Activated T-helper 1 cell treated with anti-CD3 and anti-CD28 coated beads, Interleukin-12 subunit alpha, Interleukin-12 subunit beta, Interleukin-2, Interleukin-4 antibody, amounts not matched to agents 30 ng/mL and 10 ng/mL and 1 ng/mL, durations not matched to agents 14 hours and 24 hours and 36 hours (primary cell): ENCODE measurements around the gene DNAI1. TPM values are rescaled to one million over a fixed set of nuclear protein-coding genes. Genes with fewer than 3 reads are reported as not detected.

Experiments
- DNase-seq: peaks from one replicate; pipeline ENCODE4 v3.0.0; 2021; ENCODE audit warnings: low spot score
- H3K27ac Mint-ChIP-seq: one replicate; pipeline ENCODE4 v1.8.0; 2021; ENCODE audit warnings: mild to moderate bottlenecking, mixed read lengths
- H3K27me3 Mint-ChIP-seq: one replicate; pipeline ENCODE4 v1.8.0; 2022; ENCODE audit warnings: mild to moderate bottlenecking, moderate library complexity, mixed read lengths; ENCODE audit not compliant: insufficient read depth
- H3K36me3 Mint-ChIP-seq: one replicate; pipeline ENCODE4 v1.8.0; 2021; ENCODE audit warnings: low read depth, mixed read lengths
- H3K4me1 Mint-ChIP-seq: one replicate; pipeline ENCODE4 v1.8.0; 2021; ENCODE audit warnings: low read depth, mixed read lengths
- H3K4me3 Mint-ChIP-seq: one replicate; pipeline ENCODE4 v1.8.0; 2021; ENCODE audit warnings: mild to moderate bottlenecking, moderate library complexity, mixed read lengths
- H3K9me3 Mint-ChIP-seq: one replicate; pipeline ENCODE4 v1.8.0; 2021; ENCODE audit warnings: mixed read lengths
- intact Hi-C: fragments of 100-400 bp; cut with micrococcal nuclease; formaldehyde crosslinking; loops from one replicate; pipeline ENCODE4 v1.15.1; 2024
- total RNA-seq: library from RNA; stranded (reverse); gene quantifications from 2 replicates; pipeline ENCODE4 v1.2.3, GENCODE V29; 2022

DNAI1 gene
- total RNA-seq, 1 donor from 2014 or later, result not detected

DNA sequence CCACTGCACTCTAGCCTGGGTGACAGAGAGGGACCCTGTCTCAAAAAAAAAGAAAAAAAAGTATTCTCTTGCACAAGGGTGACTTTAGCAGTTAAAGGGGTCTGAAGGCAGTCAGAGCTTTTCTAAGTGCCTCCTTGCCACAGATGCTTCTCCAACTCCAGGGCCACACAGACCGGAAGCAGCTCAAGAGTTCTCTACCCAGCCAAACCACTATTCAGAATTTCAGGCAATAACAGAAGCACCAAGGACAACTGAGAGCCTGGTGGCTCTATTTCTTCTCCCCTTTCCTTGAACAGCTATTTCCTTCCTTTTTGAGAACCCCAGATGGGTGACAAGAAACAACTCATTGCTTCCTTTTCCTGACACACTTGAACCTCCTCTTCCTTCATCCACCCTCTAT, 2.5 kb upstream of the DNAI1 start:
- Mint-ChIP-seq H3K36me3 (peaks cover 4% of the 10 kb centered on the region), H3K27ac (no peak overlapping the region), H3K27me3 (peaks cover 9% of the 10 kb centered on the region), H3K9me3 (no peaks in the 10 kb centered on the region), H3K4me1 (peaks cover 64% of the 10 kb centered on the region), H3K4me3 (peak overlapping the region; percentile 29)
- no peak for DNase-seq
- intact Hi-C loops, result loop anchor here (5.0 to 10.0 kb wide), 5 partner anchors 136 to 1904 kb away; partner anchors contain the start of genes DCAF12, FANCG, SMIM27 and SPAG8

DNA sequence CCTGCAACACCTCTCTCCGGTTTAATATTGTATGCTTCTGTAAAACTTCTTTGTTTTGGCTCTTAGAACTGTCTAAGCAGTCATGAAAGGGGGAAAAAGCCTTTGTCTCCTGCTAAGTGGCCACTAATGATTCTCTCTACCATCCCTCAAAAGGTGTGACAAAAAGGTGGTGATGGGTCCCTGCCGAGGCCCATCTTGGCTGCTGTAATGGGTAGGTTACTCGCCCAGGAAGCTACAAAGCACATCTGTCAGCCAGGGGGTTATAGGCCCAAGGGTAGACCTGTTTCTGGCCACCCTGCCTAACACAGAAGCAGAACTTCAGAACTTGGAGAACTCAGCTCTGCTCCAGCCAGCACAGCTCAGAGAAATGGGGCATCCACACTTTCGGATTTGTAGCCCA, 1.9 kb upstream of the DNAI1 start:
- Mint-ChIP-seq H3K4me3 (peak overlapping the region; percentile 91), H3K9me3 (no peaks in the 10 kb centered on the region), H3K36me3 (peaks cover 4% of the 10 kb centered on the region), H3K27me3 (peaks cover 10% of the 10 kb centered on the region), H3K27ac (no peak overlapping the region), H3K4me1 (peaks cover 58% of the 10 kb centered on the region)
- intact Hi-C loops, result loop anchor here (5.0 to 10.0 kb wide), 5 partner anchors 136 to 1904 kb away; partner anchors contain the start of genes DCAF12, FANCG, SMIM27 and SPAG8
- DNase-seq, result no peak

DNA sequence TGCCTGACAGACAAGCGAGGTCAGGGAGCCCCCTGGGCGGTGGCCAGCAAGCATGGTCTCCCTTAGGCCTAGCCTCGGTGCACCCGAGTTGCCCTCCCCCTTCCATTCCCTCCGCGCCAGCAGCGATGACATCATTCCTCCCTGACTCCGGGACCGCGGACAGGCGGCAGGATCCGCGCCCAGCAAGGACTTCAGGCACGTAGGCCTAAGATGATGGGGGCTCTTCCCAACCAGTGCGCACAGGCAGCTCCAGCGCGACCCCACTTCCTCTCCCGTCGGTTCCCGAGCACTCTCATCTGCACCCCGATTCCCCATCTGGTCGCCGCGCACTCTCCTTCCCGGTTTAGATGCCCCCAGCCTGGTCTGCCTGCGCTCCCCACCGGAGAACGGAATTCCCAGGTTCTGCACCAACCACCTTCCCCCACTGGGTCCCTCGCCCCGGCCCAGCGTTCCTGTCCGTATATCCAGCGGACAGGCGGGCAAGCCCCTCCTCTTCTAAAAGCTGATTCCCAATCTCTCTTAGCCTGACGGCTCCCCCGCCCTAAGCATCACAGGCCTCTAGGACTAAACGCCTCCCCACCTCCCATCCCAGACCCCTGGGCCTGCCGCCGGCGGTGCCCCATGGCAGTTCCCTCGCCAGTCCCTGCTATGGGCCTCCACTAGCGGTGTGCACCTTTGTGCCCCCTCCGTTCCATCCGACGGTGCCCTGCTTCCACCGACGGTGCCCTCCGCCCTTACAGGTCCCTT, 1.2 kb upstream of the DNAI1 start:
- no peaks in the 10 kb centered on the region for H3K9me3 Mint-ChIP-seq
- intact Hi-C loops, result loop anchor here (1.0 to 10.0 kb wide), 16 partner anchors 20 to 1905 kb away; partner anchors contain the start of genes DCAF12, FANCG, GALT and KIF24
- peak overlapping the region; percentile 91 for H3K4me3 Mint-ChIP-seq
- peaks cover 4% of the 10 kb centered on the region for H3K36me3 Mint-ChIP-seq
- DNase-seq, result no peak
- H3K27ac Mint-ChIP-seq, result peak overlapping the region; percentile 85
- peaks cover 11% of the 10 kb centered on the region for H3K27me3 Mint-ChIP-seq
- peaks cover 51% of the 10 kb centered on the region for H3K4me1 Mint-ChIP-seq

DNA sequence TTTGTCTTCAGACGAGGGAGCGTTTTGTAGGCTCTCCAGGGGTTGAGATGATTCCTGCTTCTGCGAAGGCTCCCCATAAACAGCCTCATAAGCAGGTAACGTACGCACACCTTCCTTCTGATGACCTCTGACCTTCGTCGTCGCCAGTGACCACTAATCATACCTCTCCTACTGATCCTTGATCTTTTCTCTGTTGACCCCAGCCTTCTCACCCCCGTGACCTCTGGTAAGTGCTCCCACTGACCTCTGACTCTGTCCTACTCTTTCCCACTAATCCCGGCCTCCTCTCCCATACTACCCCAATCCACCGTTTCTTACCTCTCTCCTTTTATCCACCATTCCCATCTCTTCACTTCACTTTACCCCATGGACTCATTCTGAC, 345 bp downstream of the DNAI1 start:
- peak overlapping the region; percentile 67 for H3K27ac Mint-ChIP-seq
- no peaks in the 10 kb centered on the region for H3K9me3 Mint-ChIP-seq
- H3K36me3 Mint-ChIP-seq, result peaks cover 4% of the 10 kb centered on the region
- intact Hi-C loops, result loop anchor here (1.0 to 10.0 kb wide), 16 partner anchors 22 to 1907 kb away; partner anchors contain the start of genes DCAF12, FANCG, GALT and KIF24
- peak overlapping the region; percentile 85 for H3K4me3 Mint-ChIP-seq
- peaks cover 47% of the 10 kb centered on the region for H3K4me1 Mint-ChIP-seq
- peaks cover 11% of the 10 kb centered on the region for H3K27me3 Mint-ChIP-seq
- DNase-seq, result no peak

DNA sequence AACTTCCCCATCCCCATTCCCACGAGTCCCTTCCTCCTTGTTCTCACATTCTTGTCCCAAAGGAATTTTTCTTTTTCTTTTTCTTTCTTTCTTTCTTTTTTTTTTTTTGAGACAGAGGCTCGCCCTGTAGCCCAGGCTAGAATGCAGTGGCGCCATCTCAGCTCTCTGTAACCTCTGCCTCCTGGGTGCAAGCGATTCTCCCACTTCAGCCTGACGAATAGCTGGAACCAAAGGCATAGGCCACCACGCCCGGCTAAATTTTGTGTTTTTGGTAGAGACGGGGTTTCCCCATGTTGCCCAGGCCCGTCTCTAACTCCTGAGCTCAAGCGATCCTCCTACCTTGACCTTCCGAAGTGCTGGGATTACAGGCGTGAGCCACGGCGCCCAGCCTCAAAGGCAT, 751 bp downstream of the DNAI1 start:
- Mint-ChIP-seq H3K4me3 (peak overlapping the region; percentile 85), H3K9me3 (no peaks in the 10 kb centered on the region), H3K36me3 (peaks cover 4% of the 10 kb centered on the region), H3K27ac (peak overlapping the region; percentile 67), H3K27me3 (peaks cover 11% of the 10 kb centered on the region), H3K4me1 (peaks cover 45% of the 10 kb centered on the region)
- no peak for DNase-seq
- intact Hi-C loops, result loop anchor here (2.0 to 10.0 kb wide), 9 partner anchors 131 to 1907 kb away; partner anchors contain the start of genes DCAF12, FANCG, GALT and KIF24

- H3K27me3 Mint-ChIP-seq, result peaks cover 11% of the 10 kb centered on the region
- intact Hi-C loops, result loop anchor here (2.0 to 10.0 kb wide), 9 partner anchors 131 to 1908 kb away; partner anchors contain the start of genes DCAF12, FANCG, GALT and KIF24
- no peak for DNase-seq
- no peaks in the 10 kb centered on the region for H3K9me3 Mint-ChIP-seq
- H3K4me1 Mint-ChIP-seq, result peaks cover 39% of the 10 kb centered on the region
- peaks cover 3% of the 10 kb centered on the region for H3K36me3 Mint-ChIP-seq
- no peak overlapping the region for H3K27ac Mint-ChIP-seq
- no peak overlapping the region for H3K4me3 Mint-ChIP-seq
These were observed 1.3 kb downstream of the DNAI1 start for GRCh38 chr9:34459941-34460340.

DNA sequence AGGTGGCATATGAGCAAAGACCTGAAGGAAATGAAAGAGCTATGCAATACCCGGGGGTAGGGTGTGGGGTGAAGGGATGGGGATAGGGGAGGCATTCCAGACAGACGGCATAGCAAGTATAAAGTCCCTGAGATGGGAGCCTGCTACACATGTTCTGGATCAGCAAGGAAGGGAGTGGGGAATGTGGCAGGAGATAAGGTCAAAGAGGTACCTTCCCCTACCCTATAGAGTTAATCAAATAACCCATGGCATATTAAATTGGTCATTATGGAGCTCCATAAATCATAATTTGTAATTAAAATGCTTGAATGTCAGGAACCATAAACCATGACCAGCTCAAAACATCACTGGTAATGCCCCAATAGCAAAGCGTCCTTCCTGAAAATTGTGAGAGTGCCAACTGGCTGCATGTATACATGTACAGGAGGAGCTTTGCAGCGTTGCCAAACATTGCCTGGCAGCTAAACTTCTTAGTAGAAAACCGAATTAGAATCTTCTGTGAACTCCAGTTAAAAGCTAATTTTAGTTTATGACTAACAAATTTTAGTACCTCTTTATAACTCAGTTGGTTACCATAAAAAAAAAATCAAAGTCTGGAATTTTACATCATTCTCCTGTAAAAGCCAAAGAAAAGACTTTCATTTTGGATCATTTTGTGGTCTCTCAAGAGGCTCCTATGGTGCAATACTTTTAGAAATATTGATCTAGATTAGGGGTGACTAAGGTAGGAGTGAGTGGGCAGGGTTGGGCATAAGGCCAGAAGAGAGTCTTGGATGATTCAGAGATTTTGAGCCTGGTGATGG, 4.7 kb downstream of the DNAI1 start:
- Mint-ChIP-seq H3K9me3 (no peaks in the 10 kb centered on the region), H3K27me3 (peaks cover 16% of the 10 kb centered on the region), H3K4me3 (no peak overlapping the region), H3K4me1 (peaks cover 15% of the 10 kb centered on the region), H3K27ac (no peak overlapping the region), H3K36me3 (no peaks in the 10 kb centered on the region)
- intact Hi-C loops, result loop anchor here (1.0 kb wide), 1 partner anchor 37 kb away; no protein-coding TSS in a partner anchor
- no peak for DNase-seq

- H3K27ac Mint-ChIP-seq, result no peak overlapping the region
- intact Hi-C loops, result loop anchor here (1.0 kb wide), 1 partner anchor 36 kb away; no protein-coding TSS in a partner anchor
- H3K4me1 Mint-ChIP-seq, result peaks cover 10% of the 10 kb centered on the region
These were observed 5.3 kb downstream of the DNAI1 start for GRCh38 chr9:34463901-34464232.

GRCh38 chr9:34464571-34464970, 6.0 kb downstream of the DNAI1 start:
- H3K9me3 Mint-ChIP-seq, result no peaks in the 10 kb centered on the region
- no peak for DNase-seq
- no peak overlapping the region for H3K27ac Mint-ChIP-seq
- peaks cover 16% of the 10 kb centered on the region for H3K27me3 Mint-ChIP-seq
- no peak overlapping the region for H3K4me3 Mint-ChIP-seq
- H3K4me1 Mint-ChIP-seq, result peaks cover 6% of the 10 kb centered on the region
- intact Hi-C loops, result no loop called here
- no peaks in the 10 kb centered on the region for H3K36me3 Mint-ChIP-seq

More at GRCh38 chr9:34463901-34464232, 5.3 kb downstream of the DNAI1 start:
- Mint-ChIP-seq H3K4me3 (no peak overlapping the region), H3K9me3 (no peaks in the 10 kb centered on the region), H3K36me3 (no peaks in the 10 kb centered on the region), H3K27me3 (peaks cover 16% of the 10 kb centered on the region)
- DNase-seq, result no peak

GRCh38 chr9:34465468-34465867, 6.9 kb downstream of the DNAI1 start:
- no peaks in the 10 kb centered on the region for H3K4me1 Mint-ChIP-seq
- no peak overlapping the region for H3K4me3 Mint-ChIP-seq
- H3K9me3 Mint-ChIP-seq, result no peaks in the 10 kb centered on the region
- H3K36me3 Mint-ChIP-seq, result no peaks in the 10 kb centered on the region
- intact Hi-C loops, result no loop called here
- no peak overlapping the region for H3K27ac Mint-ChIP-seq
- H3K27me3 Mint-ChIP-seq, result peaks cover 9% of the 10 kb centered on the region
- DNase-seq, result no peak

- Mint-ChIP-seq H3K9me3 (no peaks in the 10 kb centered on the region), H3K36me3 (no peaks in the 10 kb centered on the region), H3K27ac (no peak overlapping the region), H3K4me3 (no peak overlapping the region), H3K4me1 (no peaks in the 10 kb centered on the region), H3K27me3 (peaks cover 5% of the 10 kb centered on the region)
- intact Hi-C loops, result no loop called here
- no peak for DNase-seq
These were observed 16.5 kb downstream of the DNAI1 start for GRCh38 chr9:34475097-34475496.

GRCh38 chr9:34477541-34477940, 18.9 kb downstream of the DNAI1 start:
- Mint-ChIP-seq H3K4me1 (no peaks in the 10 kb centered on the region), H3K36me3 (no peaks in the 10 kb centered on the region), H3K4me3 (no peak overlapping the region), H3K9me3 (no peaks in the 10 kb centered on the region), H3K27me3 (peaks cover 4% of the 10 kb centered on the region), H3K27ac (no peak overlapping the region)
- DNase-seq, result no peak
- intact Hi-C loops, result no loop called here

DNA sequence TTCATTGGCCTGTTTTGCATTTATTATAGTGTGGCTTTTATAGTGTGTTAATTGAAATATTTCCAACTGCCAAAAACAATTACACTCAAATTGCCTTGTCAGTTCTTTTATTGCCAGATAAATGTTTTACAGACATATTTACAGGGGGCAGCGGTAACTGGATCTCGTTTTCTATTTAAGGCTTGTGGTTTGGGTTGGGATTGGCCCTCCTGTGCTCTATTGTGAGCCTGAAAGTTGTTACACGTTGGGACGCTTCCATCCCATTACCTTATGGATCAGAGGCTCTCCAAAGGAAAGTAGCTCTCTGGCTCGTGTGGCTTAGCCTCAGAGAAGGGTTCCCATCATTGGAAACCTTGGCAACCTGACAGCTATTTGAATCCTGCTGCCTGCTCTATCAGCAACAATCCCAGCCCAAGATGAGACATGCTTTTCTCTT, 20.8 kb downstream of the DNAI1 start:
- Mint-ChIP-seq H3K9me3 (no peaks in the 10 kb centered on the region), H3K27ac (no peak overlapping the region), H3K27me3 (peaks cover 4% of the 10 kb centered on the region), H3K4me3 (no peak overlapping the region), H3K36me3 (no peaks in the 10 kb centered on the region), H3K4me1 (no peaks in the 10 kb centered on the region)
- intact Hi-C loops, result no loop called here
- no peak for DNase-seq
